Cardiac fibroblast (primary cell): Measurements from ENCODE around the gene PHOSPHO1.

Source experiments
- DNase-seq, 2 donors: peaks; one replicate each; pipeline versions ENCODE4 v3.0.0 to v3.0.0-alpha.2; 2010; ENCODE audit warnings: low read depth in 2 of 2
- H3K4me3 ChIP-seq, 2 donors: replicated peaks in 1 of 2; 1 replicate in 1 of 2; 2 replicates in 1 of 2; pipeline ENCODE4 v1.5.1; 2011; ENCODE audit warnings: low read depth in 2 of 2, low read length in 2 of 2, mild to moderate bottlenecking in 2 of 2, moderate library complexity in 1 of 2
- CTCF ChIP-seq: IDR thresholded peaks from one replicate; pipeline ENCODE4 v1.5.1; 2011; ENCODE audit warnings: low read depth, mild to moderate bottlenecking, low read length, inconsistent platforms

The PHOSPHO1 gene

GRCh38 chr17:49255125-49255524 is 24.5 kb upstream of the PHOSPHO1 start:
- TF ChIP-seq CTCF, result no peak
- H3K4me3 ChIP-seq, result no peak overlapping the region

GRCh38 chr17:49254066-49254465 is 23.5 kb upstream of the PHOSPHO1 start:
- DNase-seq, result no peak
- H3K4me3 ChIP-seq, result no peak overlapping the region

More at GRCh38 chr17:49255125-49255524, 24.5 kb upstream of the PHOSPHO1 start:
- DNase-seq, result no peak

GRCh38 chr17:49252148-49252695 is 21.6 kb upstream of the PHOSPHO1 start:
- no peak overlapping the region for H3K4me3 ChIP-seq
- DNase-seq, result peak; percentile 42 to 62
- TF ChIP-seq CTCF, result no peak

More at GRCh38 chr17:49254066-49254465, 23.5 kb upstream of the PHOSPHO1 start:
- TF ChIP-seq CTCF, result no peak

- no peak overlapping the region for H3K4me3 ChIP-seq
- no peak for TF ChIP-seq CTCF
- no peak for DNase-seq
Observed at GRCh38 chr17:49249890-49250522, 19.4 kb upstream of the PHOSPHO1 start.

GRCh38 chr17:49249292-49249794 is 18.8 kb upstream of the PHOSPHO1 start:
- TF ChIP-seq CTCF, result no peak
- peak; percentile 19 to 64 for DNase-seq
- no peak overlapping the region for H3K4me3 ChIP-seq

- no peak overlapping the region for H3K4me3 ChIP-seq
- no peak for DNase-seq
- no peak for TF ChIP-seq CTCF
Observed at GRCh38 chr17:49247944-49248343, 17.4 kb upstream of the PHOSPHO1 start.
